GM12878 (cell line): ENCODE data around the gene ADM. TPM values are rescaled to one million over a fixed set of nuclear protein-coding genes. Genes with fewer than 3 reads are reported as not detected.

Experiments
- ATAC-seq: fragments of 200-7000 bp; cut with Tn5 transposase; 3 replicates; pipeline ENCODE4 v1.9.1; 2020; ENCODE audit warnings: mild to moderate bottlenecking, moderate library complexity
- BruUV-seq: library from RNA; stranded (reverse); fragments of 400-500 nt; replicated peaks from 2 replicates; lab custom pipeline; 2021; lab: Mats Ljungman, UMichigan
- CTCF ChIA-PET: fragments of 300-600 bp; sonication (Branson Sonifier 250); formaldehyde crosslinking; extraction: SDS; loops from one replicate; lab custom pipeline; 2021; ENCODE audit warnings: inconsistent platforms; lab: Yijun Ruan, JAX
- POLR2A ChIA-PET: fragments of 350-600 bp; formaldehyde crosslinking; extraction: SDS; loops from one replicate; lab custom pipeline; 2021; ENCODE audit warnings: inconsistent platforms; lab: Charles Lee
- RAD21 ChIA-PET: fragments of 300-600 bp; sonication (Branson Sonifier 250); formaldehyde crosslinking; loops from one replicate; lab custom pipeline; 2023; ENCODE audit warnings: antibody characterized with exemption; ENCODE audit not compliant: unreplicated experiment; lab: Charles Lee
- SMC1A ChIA-PET: fragments of 300-600 bp; sonication (Branson Sonifier 250); formaldehyde crosslinking; loops from one replicate; lab custom pipeline; 2023; ENCODE audit not compliant: unreplicated experiment, uncharacterized antibody; lab: Charles Lee
- DNase-seq: peaks from one replicate; pipeline ENCODE4 v3.0.0-alpha.2; 2011; ENCODE audit warnings: low read depth, low spot score
- FAIRE-seq: peaks from 3 replicates; lab custom pipeline; 2011; peaks lifted over from hg19 to GRCh38; lab: Jason Lieb, UNC
- H2AFZ ChIP-seq: 2 replicates; pipeline ENCODE4 v1.6.0; 2011; ENCODE audit warnings: low read depth, low read length, control low read depth; ENCODE audit not compliant: control insufficient read depth
- H3K27ac ChIP-seq: 2 replicates; pipeline ENCODE4 v1.5.1; 2011; ENCODE audit warnings: control low read depth; ENCODE audit not compliant: control insufficient read depth, insufficient read depth
- H3K27me3 ChIP-seq, 2 experiments: replicated peaks in 1 of 2; 2 replicates each; pipeline versions ENCODE4 v1.6.0 to v1.6.1; 2011; ENCODE audit warnings: low read length in 1 of 2; ENCODE audit not compliant: control insufficient read depth in 2 of 2, insufficient read depth in 2 of 2
- H3K36me3 ChIP-seq, 2 experiments: 2 replicates each; pipeline ENCODE4 v1.5.1; 2011; ENCODE audit warnings: low read length in 1 of 2; ENCODE audit not compliant: control insufficient read depth in 2 of 2, insufficient read depth in 2 of 2
- H3K4me1 ChIP-seq: 2 replicates; pipeline ENCODE4 v1.6.1; 2011; ENCODE audit warnings: mild to moderate bottlenecking, low read length, moderate library complexity, mixed read lengths; ENCODE audit not compliant: control insufficient read depth, insufficient read depth
- H3K4me2 ChIP-seq: 2 replicates; pipeline ENCODE4 v1.6.0; 2011; ENCODE audit warnings: control low read depth; ENCODE audit not compliant: control insufficient read depth, insufficient read depth
- H3K4me3 ChIP-seq: fragments of 200-600 bp; sonication (generic); 2 replicates; pipeline ENCODE4 v1.5.1; 2016
- H3K79me2 ChIP-seq: 2 replicates; pipeline ENCODE4 v1.6.0; 2011; ENCODE audit warnings: low read length; ENCODE audit not compliant: control insufficient read depth, insufficient read depth
- H3K9ac ChIP-seq: 2 replicates; pipeline ENCODE4 v1.8.0; 2011; ENCODE audit warnings: low read length, control low read depth, mixed read lengths; ENCODE audit not compliant: control insufficient read depth, insufficient read depth
- H3K9me3 ChIP-seq: replicated peaks from 3 replicates; pipeline ENCODE4 v1.5.1; 2011; ENCODE audit warnings: mild to moderate bottlenecking, low read length; ENCODE audit not compliant: control insufficient read depth, insufficient read depth
- H4K20me1 ChIP-seq: 2 replicates; pipeline ENCODE4 v1.6.0; 2011; ENCODE audit not compliant: control insufficient read depth, insufficient read depth
- CEBPB ChIP-seq, 2 experiments: fragments of 150-350 bp in 1 of 2; IDR thresholded peaks; 2 replicates each; pipeline ENCODE4 v1.6.1; 2012 to 2014; ENCODE audit warnings: low read depth in 2 of 2, low read length in 2 of 2, borderline replicate concordance in 1 of 2, inconsistent platforms in 1 of 2
- GABPA ChIP-seq: IDR thresholded peaks from 2 replicates; pipeline ENCODE4 v1.6.1; 2014; ENCODE audit warnings: antibody characterized with exemption, low read depth, mild to moderate bottlenecking, inconsistent platforms
- JUNB ChIP-seq: IDR thresholded peaks from 2 replicates; pipeline ENCODE4 v1.6.1; 2016; ENCODE audit warnings: antibody characterized with exemption, mild to moderate bottlenecking
- KAT2A ChIP-seq: conservative IDR thresholded peaks from 2 replicates; pipeline ENCODE4 v1.6.1; 2011; ENCODE audit warnings: low read depth, low read length; ENCODE audit not compliant: control insufficient read depth
- MXI1 ChIP-seq: fragments of 150-350 bp; IDR thresholded peaks from 2 replicates; pipeline ENCODE4 v1.6.1; 2011; ENCODE audit warnings: low read depth, mild to moderate bottlenecking, inconsistent platforms, low read length, improper control_type of control experiment
- NR2C2 ChIP-seq: IDR thresholded peaks from 2 replicates; pipeline ENCODE4 v1.6.1; 2011; ENCODE audit warnings: borderline replicate concordance, low read depth; ENCODE audit not compliant: control insufficient read depth, insufficient read length
- PAX8 ChIP-seq: fragments of 450-650 bp; IDR thresholded peaks from 2 replicates; pipeline ENCODE4 v1.6.1; 2017; ENCODE audit warnings: mild to moderate bottlenecking, moderate library complexity
- RUNX3 ChIP-seq: IDR thresholded peaks from 2 replicates; pipeline ENCODE4 v1.6.1; 2012; ENCODE audit warnings: low read length, inconsistent platforms
- TAF1 ChIP-seq: IDR thresholded peaks from 2 replicates; pipeline ENCODE4 v1.6.1; 2011; ENCODE audit warnings: mild to moderate bottlenecking, low read depth, low read length, borderline replicate concordance
- WRNIP1 ChIP-seq: IDR thresholded peaks from 2 replicates; pipeline ENCODE4 v1.6.1; 2011; ENCODE audit warnings: low read depth, low read length, improper control_type of control experiment, borderline replicate concordance
- YBX1 ChIP-seq: fragments of 450-650 bp; IDR thresholded peaks from 2 replicates; pipeline ENCODE4 v1.6.1; 2016; ENCODE audit warnings: antibody characterized with exemption
- ZNF207 ChIP-seq: fragments of 450-650 bp; IDR thresholded peaks from 2 replicates; pipeline ENCODE4 v1.6.1; 2014; ENCODE audit warnings: antibody characterized with exemption, mild to moderate bottlenecking, borderline replicate concordance
- ZZZ3 ChIP-seq: IDR thresholded peaks from 2 replicates; pipeline ENCODE4 v1.6.1; 2011; ENCODE audit warnings: low read depth; ENCODE audit not compliant: control insufficient read depth, insufficient read length
- WGBS: methylation state at CpG from one replicate; pipeline ENCODE4 v1.1.6; 2016; ENCODE audit warnings: low lambda C conversion rate; ENCODE audit not compliant: insufficient replicate concordance, insufficient coverage; ENCODE audit errors: missing lambda C conversion rate; 5-methylcytosine and 5-hydroxymethylcytosine counted together
- in situ Hi-C: fragments of 300-500 bp; cut with MboI; formaldehyde crosslinking; loops from 9 replicates; pipeline ENCODE4 v1.14.3; 2018; ENCODE audit warnings: mixed read lengths
- intact Hi-C: fragments of 100-400 bp; cut with micrococcal nuclease; formaldehyde crosslinking; loops from one replicate; pipeline ENCODE4 v1.14.2; 2022; ENCODE audit not compliant: unreplicated experiment
- polyA plus RNA-seq, 11 experiments: library from polyadenylated mRNA; depleted of rRNA in 4 of 11; unstranded in 6 of 11; stranded (reverse) in 5 of 11; fragments of >200 nt; fragmentation: Nextera tagmentation in 4 of 11; fragmentation: Illumina TruSeq in 1 of 11; extraction: Ambion mirVana in 4 of 11; extraction: Trizol in 1 of 11; gene quantifications; 1 replicate in 1 of 11; 2 replicates in 10 of 11; pipeline versions ENCODE4 v1.2.1 to v1.2.3, GENCODE V29; 2011 to 2016; ENCODE audit warnings: inconsistent platforms in 2 of 11, missing spikeins in 2 of 11, low read depth in 1 of 11
- total RNA-seq, 4 experiments: library from RNA; depleted of rRNA in 3 of 4; stranded (reverse); fragments of >200 nt in 3 of 4; fragmentation: Illumina TruSeq in 1 of 4; extraction: Trizol in 1 of 4; gene quantifications; 2 replicates each; pipeline versions ENCODE4 v1.2.1 to v1.2.3, GENCODE V29; 2013 to 2021
- TF ChIP-seq, protein P1 (sequence below): fragments of 450-650 bp; IDR thresholded peaks from 2 replicates; pipeline ENCODE4 v1.6.1; 2016; ENCODE audit warnings: mild to moderate bottlenecking, moderate library complexity, borderline replicate concordance

The ADM gene
- total and polyA plus RNA-seq, 10 of the 15 experiments (the other 5 are each of a cell fraction or from before 2014, with no cell fraction given), result 0.11 to 4.2 (median 0.21) TPM; not detected in 7

- ATAC-seq (no peak), FAIRE-seq (no peak)
- no peaks in the 10 kb centered on the region for H4K20me1 ChIP-seq
- no peaks in the 10 kb centered on the region for H3K4me1 ChIP-seq
- BruUV-seq, result no TSS peak
- ChIA-PET RAD21 (no interaction called here), POLR2A (no interaction called here), SMC1A (interaction anchor here (1.0 kb wide), 1 partner anchor 22 kb away, joined by 4 read pairs; no protein-coding TSS in a partner anchor)
- intact Hi-C loops, result loop anchor here (5.0 kb wide), 1 partner anchor 410 kb away; the partner anchor contains the start of gene IRAG1
- H2AFZ ChIP-seq, result no peak overlapping the region
- peaks cover 1 to 3% of the 10 kb centered on the region in 2 experiments; a peak in 1 of 4 replicates for H3K27me3 ChIP-seq
- no peak overlapping the region for H3K27ac ChIP-seq
- H3K79me2 ChIP-seq, result no peaks in the 10 kb centered on the region
- H3K4me3 ChIP-seq, result no peak overlapping the region
- no peak overlapping the region for H3K4me2 ChIP-seq
- in situ Hi-C loops, result no loop called here
- TF ChIP-seq KAT2A (no peak), GABPA (no peak), ZZZ3 (no peak), RUNX3 (no peak), PAX8 (no peak)
- TF ChIP-seq, all 136 proteins: peak for 0
- no peak for DNase-seq
- Histone ChIP-seq H3K9ac (no peak overlapping the region), H3K9me3 (no peaks in the 10 kb centered on the region), H3K36me3 (no peaks in the 10 kb centered on the region)
- CTCF ChIA-PET, result interaction anchor here (1.0 kb wide), 1 partner anchor 19 kb away, joined by 3 read pairs; no protein-coding TSS in a partner anchor
Measured at GRCh38 chr11:10282117-10282516, 22.8 kb upstream of the ADM start.

GRCh38 chr11:10283991-10284390, 20.9 kb upstream of the ADM start:
- no peak for DNase-seq
- in situ Hi-C loops (no loop called here), intact Hi-C loops (loop anchor here (5.0 kb wide), 1 partner anchor 408 kb away; the partner anchor contains the start of gene IRAG1)
- ChIA-PET POLR2A (no interaction called here), SMC1A (interaction anchor here (1.4 kb wide), 1 partner anchor 9 kb away, joined by 3 read pairs; no protein-coding TSS in a partner anchor), RAD21 (no interaction called here), CTCF (interaction anchor here (0.8 to 1.0 kb wide), 3 partner anchors 19 to 40 kb away, joined by 3 to 5 read pairs (median 3); no protein-coding TSS in a partner anchor)
- Histone ChIP-seq H4K20me1 (no peaks in the 10 kb centered on the region), H3K27me3 (peaks cover 3 to 5% of the 10 kb centered on the region in 2 experiments; a peak in 2 of 4 replicates), H3K79me2 (no peaks in the 10 kb centered on the region), H3K36me3 (no peaks in the 10 kb centered on the region), H3K9me3 (no peaks in the 10 kb centered on the region), H3K9ac (no peak overlapping the region), H3K4me1 (no peaks in the 10 kb centered on the region), H2AFZ (no peak overlapping the region), H3K27ac (no peak overlapping the region), H3K4me3 (no peak overlapping the region), H3K4me2 (no peak overlapping the region)
- BruUV-seq, result no TSS peak
- ATAC-seq, result no peak
- FAIRE-seq, result no peak
- WGBS, result 0% methylated on average over 1 of the region's 1 CpG
- TF ChIP-seq CEBPB (IDR thresholded peaks at IDR 0.05; ENCODE audit: borderline replicate concordance in 1 of 2, low read depth in 2 of 2, low read length in 2 of 2), result no peak
- no peak for TF ChIP-seq WRNIP1
- no peak for TF ChIP-seq YBX1
- TF ChIP-seq JUNB, result no peak
- TF ChIP-seq MXI1, result no peak
- no peak for TF ChIP-seq NR2C2
- TF ChIP-seq TAF1, result no peak
- TF ChIP-seq ZNF207, result no peak
- TF ChIP-seq, protein P1, sequence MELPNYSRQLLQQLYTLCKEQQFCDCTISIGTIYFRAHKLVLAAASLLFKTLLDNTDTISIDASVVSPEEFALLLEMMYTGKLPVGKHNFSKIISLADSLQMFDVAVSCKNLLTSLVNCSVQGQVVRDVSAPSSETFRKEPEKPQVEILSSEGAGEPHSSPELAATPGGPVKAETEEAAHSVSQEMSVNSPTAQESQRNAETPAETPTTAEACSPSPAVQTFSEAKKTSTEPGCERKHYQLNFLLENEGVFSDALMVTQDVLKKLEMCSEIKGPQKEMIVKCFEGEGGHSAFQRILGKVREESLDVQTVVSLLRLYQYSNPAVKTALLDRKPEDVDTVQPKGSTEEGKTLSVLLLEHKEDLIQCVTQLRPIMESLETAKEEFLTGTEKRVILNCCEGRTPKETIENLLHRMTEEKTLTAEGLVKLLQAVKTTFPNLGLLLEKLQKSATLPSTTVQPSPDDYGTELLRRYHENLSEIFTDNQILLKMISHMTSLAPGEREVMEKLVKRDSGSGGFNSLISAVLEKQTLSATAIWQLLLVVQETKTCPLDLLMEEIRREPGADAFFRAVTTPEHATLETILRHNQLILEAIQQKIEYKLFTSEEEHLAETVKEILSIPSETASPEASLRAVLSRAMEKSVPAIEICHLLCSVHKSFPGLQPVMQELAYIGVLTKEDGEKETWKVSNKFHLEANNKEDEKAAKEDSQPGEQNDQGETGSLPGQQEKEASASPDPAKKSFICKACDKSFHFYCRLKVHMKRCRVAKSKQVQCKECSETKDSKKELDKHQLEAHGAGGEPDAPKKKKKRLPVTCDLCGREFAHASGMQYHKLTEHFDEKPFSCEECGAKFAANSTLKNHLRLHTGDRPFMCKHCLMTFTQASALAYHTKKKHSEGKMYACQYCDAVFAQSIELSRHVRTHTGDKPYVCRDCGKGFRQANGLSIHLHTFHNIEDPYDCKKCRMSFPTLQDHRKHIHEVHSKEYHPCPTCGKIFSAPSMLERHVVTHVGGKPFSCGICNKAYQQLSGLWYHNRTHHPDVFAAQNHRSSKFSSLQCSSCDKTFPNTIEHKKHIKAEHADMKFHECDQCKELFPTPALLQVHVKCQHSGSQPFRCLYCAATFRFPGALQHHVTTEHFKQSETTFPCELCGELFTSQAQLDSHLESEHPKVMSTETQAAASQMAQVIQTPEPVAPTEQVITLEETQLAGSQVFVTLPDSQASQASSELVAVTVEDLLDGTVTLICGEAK, result no peak
